GM19467 (cell line): ENCODE data around the gene LONP2.
"Not testable (repeated sequence)": the region's sequence is repeated elsewhere in the genome, so short reads cannot be mapped to it uniquely, and the experiment has no call there.

Experiments
- ATAC-seq: cut with Tn5 transposase; IDR thresholded peaks from one replicate; pipeline ENCODE4 v1.9.1; 2021; ENCODE audit warnings: mild to moderate bottlenecking, moderate library complexity; ENCODE audit not compliant: unreplicated experiment

The LONP2 gene

DNA sequence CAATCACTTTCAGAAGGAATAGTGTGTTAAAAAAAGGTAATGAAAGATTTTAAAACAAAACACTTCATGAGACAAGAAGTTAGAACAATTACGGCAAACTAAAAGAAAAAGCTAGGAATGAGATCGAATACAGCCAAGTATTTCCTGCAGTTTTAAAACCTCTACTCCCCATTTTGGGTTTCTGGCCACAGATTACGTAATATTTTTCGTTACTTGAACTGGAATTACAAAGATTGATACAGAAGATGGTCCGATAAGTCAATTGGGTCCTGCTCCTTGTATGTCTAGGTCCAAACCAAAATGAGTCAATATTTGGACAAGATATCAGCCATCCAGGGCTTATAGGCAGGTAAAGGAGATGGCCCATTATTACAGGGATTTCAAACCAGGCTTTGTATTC is 88.9 kb downstream of the LONP2 start:
- ATAC-seq, result no peak

DNA sequence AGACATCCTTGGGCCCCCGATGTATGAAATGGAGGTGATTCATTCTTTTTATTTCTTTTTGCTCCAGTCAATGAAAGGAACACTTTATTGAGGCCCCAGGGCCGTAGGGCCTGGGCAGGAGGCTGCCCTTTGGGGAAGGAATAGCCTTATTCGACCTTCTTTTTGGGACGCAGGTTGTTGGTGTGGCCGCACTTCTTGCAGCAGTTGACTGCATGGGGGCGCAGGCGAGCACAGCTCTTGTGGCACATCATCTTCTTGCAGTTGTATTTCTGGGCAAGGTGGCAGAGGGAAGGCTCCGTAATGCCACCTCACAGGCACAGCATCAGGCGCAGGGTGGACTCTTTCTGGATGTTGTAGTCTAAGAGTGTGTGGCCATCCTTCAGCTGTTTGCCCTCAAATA is 90.2 kb downstream of the LONP2 start:
- no peak for ATAC-seq

DNA sequence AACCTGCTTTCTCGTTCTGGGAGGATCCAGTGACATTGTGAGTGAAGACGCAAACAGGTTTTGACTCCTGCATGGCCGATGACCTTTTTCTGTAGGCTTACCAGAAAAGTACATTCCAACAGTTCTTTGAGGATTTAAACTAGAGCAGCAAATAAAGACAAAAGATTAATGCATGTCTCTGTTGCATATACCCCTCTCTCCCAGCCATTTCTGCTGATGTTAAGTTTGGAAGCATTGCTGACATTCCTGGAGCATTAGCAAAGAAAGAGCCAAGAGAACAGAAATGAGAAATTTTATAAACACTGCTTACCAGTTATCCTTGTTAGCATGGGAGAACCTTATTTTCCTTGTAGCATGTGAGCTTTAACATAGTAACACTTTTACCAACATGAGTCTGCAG is 91.9 kb downstream of the LONP2 start:
- no peak for ATAC-seq

DNA sequence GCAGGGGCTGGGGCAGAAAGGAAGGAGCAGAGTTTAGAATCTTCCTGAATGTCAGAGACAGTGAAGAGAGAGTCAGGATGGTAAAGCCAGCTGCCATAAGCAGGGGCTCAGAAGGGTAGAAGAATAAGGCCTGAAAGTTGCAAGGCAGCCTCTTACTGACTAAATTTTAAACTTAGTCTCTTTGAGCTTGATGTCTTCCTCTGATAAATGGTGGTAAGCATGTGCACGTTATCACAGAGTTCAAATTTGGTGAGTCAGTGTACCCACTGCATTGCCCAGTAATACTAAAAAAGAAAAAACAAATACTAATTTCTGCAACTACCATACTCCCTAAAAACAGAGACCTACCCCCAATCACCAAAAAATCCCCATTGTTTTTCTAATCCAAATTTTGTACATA is 96.0 kb downstream of the LONP2 start:
- ATAC-seq, result no peak

DNA sequence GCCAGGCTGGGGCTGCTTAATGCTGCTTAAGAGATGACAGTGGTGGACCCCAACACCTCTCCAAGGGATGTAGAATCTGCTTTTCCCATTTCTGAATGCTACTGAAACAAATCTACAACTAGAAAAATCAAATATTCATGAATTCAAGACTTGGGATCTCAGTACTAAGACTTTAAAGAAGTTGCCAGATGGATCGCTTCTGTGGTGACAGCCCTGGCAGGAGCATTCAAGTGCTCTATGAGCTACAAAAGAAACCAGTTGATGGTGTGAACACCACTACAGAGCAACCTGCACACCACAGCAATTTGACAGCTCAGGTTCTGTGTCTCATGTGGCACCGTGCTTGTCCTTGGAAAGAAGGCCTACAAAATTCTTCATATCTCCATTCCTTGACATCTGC is 98.5 kb downstream of the LONP2 start:
- ATAC-seq, result no peak

DNA sequence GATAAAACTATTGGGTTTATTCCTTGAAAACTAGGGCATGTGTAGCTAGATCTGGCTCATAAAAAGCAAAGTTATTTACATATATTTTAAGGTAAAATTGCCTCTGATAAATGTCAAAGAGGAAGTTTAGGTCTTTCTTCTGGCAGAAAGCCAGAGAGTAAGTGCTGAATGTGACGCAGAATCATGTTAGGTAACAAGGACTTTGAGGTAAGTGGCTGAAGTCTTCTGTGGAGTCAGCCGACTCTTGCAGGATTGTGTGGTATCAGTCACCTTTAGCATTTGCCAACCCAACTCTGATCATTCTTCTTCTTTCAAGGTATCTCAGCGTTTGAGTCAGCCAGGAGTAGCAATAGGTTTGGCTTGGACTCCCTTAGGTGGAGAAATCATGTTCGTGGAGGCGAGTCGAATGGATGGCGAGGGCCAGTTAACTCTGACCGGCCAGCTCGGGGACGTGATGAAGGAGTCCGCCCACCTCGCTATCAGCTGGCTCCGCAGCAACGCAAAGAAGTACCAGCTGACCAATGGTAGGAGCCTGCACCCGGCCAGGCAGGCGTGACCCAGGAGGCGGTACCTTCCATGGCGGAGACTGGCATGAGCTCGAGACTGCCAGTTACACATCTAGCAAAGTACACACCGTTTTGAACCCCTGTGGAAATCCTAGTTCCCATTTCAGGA is 103.2 kb downstream of the LONP2 start:
- ATAC-seq, result no peak

DNA sequence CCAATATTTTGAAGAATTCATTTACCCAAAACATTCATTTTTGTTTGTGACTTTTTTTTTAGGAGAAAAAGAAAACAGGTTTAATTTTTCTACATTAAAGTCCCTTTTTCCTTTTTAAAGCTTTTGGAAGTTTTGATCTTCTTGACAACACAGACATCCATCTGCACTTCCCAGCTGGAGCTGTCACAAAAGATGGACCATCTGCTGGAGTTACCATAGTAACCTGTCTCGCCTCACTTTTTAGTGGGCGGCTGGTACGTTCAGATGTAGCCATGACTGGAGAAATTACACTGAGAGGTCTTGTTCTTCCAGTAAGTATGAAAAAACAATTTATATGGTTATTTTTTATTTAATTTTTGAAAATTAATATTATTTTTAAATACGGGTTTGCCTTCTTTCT is 103.9 kb downstream of the LONP2 start:
- no peak for ATAC-seq

DNA sequence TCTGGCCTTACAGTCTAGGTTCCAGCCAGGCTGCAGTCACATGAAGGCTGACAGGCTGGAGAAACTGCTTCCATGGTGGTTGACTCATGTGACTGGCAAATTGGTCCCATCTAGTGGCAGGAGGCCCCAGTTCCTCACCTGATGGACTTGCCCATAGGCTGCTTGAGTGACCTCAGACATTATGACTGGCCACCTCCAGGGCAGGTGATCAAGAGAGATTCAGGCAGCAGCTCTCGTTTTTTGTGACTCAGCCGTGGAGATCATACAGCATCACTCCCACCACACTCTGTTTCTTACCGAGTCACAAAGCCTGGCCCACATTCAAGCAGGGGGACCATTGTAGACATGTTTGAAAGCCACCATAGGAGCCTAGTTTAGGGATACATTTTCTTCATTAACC is 106.6 kb downstream of the LONP2 start:
- ATAC-seq, result no peak

DNA sequence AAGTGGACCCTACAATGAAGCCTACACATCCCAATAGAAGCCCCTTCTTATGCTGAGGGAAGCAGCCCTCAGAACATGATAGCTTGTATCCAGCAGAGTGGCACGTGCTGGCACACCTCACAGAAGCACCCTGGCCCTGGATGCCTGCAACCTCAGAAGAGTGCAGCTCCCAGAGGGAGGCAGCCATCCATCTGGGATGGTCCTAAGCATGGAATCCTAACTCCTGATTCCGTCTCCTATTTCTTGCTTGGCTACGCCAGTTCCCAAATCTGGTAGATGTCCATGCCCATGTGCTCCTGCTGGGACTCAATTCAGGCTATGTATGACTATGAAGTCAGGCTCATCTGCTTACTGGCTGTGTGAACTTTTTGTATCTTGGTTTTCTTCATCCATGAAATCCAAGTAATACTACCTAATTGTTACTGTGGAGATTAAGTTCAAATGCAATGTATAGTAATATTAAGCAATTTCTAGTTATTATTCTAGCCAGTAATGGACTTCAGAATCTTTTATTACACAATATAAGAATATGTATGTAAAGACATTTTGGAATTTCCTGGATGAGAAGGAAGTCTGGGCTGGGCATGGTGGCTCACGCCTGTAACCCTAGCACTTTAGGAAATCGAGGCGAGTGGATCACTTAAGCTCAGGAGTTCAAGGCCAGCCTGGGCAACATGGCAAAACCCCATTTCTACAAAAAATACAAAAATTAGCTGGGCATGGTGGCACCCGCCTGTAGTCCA is 108.7 kb downstream of the LONP2 start:
- ATAC-seq, result no peak

DNA sequence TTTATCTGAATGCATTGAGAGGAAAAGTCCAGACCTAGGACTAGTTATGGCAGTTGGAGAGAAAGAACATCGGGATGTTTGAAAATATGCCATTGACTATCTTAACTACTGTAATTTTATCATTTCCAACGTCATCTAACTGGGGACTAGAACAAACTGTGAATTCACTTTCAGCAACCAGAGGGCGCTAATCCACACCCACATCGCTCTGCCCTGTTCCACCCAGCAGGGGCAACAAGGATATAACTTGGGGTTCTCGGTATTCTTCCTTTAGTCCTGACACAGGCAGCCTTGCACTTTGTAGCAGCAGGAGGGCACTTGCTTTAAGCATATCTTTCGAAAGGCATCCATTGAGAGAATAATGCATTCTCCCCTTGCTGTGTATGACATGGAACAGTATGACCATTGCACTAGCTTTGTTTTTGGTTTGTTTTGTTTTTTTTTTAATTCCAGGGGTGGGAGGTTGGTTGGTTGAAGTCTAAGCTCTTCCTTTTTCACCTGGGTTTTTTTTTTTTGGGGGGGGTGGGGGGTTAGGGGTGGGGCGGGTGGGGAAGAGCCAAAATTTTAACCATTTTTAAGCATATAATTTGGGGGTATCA is 109.6 kb downstream of the LONP2 start:
- ATAC-seq, result peak; percentile 73

DNA sequence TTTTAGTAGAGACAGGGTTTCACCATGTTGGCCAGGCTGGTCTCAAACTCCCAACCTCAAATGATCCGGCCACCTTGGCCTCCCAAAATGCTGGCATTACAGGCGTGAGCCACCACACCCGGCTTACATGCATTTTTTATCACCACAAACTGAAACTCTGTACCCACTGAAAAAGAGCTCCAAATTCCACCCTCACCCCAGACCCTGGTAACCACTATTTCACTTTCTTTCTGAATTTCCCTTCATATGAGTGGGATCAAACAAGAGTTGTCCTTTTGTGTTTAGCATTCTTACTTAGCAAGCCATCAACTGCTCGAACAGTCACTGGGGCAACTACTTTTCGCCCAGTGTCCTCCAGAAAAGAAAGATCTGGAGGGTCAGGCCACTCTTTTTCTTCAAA is 110.3 kb downstream of the LONP2 start:
- ATAC-seq, result not testable (repeated sequence)

DNA sequence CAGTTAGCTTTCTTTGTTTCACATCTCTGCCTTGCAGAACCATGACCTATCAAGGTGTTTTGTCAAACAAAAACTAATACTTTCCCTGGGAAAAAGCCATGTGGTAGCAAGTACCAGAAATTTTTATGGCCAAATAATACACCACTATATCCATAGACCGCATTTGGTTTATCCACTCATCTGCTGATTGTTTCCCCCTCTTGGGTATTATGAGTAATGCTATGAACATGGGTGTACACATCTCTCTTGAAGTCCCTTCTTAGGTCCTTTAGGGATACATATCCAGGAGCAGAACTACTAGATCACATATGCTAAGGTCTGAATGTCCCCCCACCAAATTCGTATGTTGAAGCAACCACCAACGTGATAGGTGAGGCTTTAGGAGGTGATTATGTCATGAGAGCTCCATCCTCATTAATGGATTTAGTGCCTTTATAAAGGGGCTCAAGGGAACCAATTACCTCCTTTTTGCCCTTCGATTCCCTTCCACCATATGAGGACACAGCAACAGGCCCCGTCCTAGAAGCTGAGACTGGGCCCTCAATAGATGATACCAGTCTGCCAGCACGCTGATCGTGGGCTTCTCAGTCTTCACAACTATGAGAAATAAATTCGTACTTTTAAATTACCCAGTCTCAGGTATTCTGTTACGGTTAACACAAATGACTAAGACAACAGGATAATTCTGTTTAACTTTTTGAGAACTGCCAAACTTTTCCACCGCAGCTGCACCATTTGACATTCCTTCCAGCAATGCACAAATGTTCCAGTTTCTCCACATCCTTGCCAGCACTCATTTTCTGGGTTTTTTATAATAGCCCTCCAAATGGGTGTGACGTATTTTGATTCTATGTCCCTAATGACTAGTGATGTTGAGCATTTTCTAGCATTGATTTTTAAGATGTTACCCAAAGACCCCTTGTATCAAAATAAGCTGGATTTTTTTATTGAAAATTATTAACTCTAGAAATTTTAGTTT is 111.1 kb downstream of the LONP2 start:
- no peak for ATAC-seq

DNA sequence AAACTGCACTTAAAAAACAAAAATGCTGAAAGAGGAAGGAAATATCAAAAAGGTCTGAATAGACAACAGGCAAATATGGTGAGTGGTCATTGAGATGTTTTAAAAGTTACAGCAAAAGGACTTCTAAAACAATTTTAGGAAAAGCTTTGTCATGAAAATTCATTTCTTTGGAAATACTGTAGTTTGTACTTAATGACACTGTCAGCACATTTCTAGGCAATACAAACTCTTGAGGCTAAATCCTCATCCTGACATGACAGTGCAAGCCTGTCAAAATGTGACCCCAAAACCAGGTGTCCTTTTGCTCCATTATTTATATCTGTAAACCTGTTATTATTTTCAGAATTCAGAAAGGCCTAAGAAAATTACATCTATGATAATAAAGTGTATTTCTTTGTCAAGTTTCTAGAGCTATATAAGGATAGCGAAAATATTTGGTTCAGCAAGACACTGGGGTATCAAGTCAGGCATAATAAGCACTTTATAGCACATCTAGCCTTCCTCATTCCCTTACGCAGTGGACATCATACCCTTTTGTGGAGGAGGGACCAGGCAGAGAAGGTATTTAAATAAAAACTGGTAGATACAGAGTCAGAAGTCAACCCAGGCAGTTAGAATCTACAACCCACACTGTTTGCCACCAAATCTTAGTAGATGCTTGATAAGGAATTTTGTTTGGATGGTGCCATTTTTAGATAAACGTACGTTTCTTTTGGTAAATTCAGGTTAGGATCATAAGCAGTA is 112.7 kb downstream of the LONP2 start:
- no peak for ATAC-seq

DNA sequence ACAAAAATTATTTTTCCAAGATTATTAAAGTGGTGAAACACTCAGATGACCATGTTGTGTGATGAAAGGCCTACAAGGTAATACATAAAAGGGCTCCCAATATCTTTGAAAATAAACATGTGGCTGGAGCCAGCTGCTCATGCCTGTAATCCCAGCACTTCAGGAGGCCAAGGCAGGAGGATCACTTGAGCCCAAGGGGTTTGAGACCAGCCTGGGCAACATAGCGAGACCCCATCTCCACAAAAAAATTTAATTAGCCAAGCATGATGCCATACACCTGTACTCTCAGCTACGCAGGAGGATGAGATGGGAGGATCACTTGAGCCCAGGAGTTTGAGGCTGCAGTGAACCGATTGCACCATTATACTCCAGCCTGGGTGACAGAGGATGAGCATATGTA is 114.3 kb downstream of the LONP2 start:
- ATAC-seq, result no peak

DNA sequence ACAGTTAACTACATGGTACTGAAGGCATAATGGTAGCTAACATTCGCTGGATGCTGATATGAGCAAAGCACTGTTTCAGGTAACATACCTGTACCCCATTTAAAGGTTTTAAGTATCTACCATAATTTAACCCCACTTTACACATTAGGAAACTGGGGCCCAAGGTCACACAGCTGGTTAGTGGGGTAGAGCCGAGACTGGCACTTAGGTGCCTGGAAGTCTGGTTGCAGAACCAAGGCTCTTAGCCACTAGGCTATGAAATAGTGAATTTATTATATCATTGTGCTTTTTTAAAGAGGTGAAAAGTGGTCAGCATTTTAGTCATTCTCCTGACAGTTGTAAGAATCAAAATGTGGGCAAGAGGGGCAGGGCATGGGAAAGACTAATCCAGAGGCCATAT is 115.9 kb downstream of the LONP2 start:
- ATAC-seq, result no peak

DNA sequence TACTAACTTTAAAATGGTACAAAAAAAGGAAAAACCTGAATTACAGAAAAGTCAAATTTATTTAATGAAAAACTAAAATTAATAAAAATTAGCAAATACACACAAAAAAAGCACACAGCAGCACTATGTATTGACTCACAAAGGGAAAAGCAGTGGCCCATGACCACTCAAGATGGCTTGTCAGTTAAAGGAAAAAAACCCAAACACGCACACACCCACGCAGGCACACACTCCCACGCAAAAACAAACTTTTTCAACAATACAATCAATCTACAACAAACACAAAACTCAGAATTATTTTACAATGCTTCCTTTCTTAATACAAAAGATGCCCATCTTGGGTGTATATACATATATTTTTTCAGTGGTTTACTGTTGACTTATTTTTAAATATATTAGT is 116.9 kb downstream of the LONP2 start:
- ATAC-seq, result no peak

DNA sequence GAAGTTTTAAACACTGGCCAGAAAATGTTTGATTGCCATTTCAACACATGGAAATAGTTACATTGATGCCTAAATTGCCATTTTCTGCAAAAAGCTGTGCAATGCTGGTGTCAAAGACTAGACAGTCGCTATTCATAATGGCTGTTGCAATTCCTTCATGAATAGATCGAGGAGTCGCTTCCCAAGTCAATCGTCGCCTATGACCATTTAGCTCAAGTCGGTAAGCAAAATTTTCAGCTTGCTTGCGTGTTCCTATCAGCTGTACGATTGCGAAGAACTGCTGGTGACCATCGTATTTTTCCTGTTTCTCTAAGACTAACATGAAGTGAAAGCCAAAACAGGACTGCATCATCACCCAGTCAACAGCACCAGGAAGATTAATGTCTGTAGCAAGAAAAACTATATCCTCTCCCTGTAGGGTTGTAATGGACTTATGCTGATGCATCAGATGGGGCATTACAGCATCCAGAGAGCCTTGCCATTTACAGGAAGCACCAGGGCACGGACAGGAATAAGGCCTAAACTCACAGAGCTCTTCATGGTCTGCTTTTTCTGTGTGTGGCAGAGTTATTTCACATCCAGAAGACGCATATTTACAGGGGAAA is 117.5 kb downstream of the LONP2 start:
- no peak for ATAC-seq

DNA sequence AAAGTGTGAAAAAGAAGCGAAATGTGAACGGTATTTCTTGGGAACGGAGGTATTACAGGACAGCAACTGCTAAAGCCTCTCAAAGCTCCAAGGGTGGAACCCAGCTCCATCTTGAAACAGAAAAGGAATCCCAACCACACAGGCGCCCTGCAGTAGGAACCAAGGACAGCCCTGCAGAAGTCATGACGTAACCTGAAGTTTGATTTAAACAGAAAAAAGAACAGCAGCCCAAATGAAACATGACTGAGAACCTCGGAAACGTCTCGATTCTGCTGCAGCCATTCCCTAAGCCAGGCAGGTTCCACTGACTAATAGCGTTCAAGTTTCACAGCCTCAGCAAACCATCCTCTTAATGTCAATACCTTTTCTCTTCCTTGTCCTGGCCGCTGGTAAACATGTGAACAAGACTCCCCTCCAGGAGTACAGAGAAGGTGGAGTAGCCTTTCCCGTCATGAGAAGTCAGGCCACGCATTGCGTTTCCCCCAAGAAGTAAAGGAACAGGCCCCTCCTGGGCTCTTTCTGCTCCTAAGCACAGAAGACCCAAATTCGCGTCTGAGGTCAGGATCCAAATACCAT is 121.0 kb downstream of the LONP2 start:
- no peak for ATAC-seq

DNA sequence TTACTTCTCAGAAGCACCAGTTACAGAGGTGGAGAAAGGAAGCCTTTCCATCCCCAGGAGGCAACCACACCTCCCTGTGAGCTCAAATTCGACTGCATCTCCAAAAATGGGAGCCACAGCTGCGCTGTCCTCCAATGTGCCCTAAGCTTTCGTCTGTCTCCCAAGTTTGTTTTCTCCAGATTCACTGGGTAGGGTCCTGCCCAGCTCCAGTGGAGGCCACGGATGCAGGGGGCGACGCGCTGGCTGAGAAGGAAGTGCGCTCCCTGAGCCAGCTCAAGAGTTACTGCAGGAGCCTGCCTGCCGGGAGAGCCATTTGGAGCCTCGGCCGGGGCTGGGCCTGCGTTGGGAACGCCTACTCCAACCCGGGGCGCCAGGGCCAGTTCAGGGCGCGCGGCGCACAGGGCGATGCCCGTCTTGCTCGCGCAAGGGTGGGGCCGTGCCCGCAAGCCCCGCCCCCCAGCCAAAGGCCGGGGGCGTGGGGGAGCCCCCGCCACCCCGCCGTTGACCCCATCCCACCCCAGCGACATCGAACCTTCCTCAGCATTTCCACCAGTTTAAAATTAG is 121.6 kb downstream of the LONP2 start:
- peak; percentile 93 for ATAC-seq
